ENCODE measurements around the gene RNF31. TPM values are rescaled to one million over a fixed set of nuclear protein-coding genes. Genes with fewer than 3 reads are reported as not detected.

The RNF31 gene
- total and polyA plus RNA-seq, 2 of the 13 experiments (the other 11 are each of a cell fraction or from before 2014, with no cell fraction given): 48.2 to 86.8 TPM

DNA sequence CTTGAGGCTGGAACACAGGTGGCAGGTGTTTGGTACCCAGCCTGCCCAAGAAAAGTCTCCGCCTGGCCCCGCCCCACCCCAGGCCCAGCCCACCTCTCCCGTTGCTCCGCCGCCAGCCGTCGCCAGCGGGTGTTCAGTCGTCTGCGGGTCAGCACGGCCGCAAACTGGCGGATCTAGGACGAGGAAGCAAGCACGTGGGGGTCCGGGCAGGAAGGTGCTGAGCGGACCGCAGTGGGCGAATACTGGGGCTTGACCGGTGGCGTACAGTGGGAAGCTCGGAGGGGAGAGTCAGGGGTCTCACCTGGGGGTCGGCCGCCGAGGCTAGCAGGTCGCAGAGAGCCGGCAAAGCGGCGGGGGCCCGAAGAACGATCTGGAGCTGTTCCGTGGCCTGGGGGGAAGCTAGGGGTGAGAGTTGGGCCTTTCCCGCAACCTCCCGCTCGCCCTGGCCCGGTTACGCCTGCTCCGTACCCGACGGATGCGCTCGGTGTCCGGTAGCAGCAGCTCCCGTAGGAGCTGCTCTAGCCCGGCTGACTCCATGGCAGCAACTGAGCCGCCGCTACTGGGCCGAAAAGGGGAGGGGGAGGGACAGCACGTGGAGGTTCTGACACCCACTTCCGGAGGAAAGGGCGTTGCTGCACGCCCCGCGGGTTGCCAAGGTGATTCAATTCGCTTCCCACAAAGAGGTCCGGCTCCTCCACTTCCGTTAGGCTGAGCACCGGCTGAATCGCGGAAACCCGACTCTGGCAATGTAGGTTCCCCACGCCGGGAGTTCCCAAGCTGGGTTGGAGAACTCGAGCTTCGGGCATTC is 41.2 kb downstream of the RNF31 start, which contains the start of gene IPO4 (continued):
- TF ChIP-seq ZNF20 (CRISPR knock-in tag; IDR thresholded peaks at IDR 0.05) (peak; percentile 98), ZNF121 (CRISPR knock-in tag; IDR thresholded peaks at IDR 0.05) (no peak), ZNF607 (CRISPR knock-in tag; IDR thresholded peaks at IDR 0.05; ENCODE audit: borderline replicate concordance) (peak; percentile 91), SYNCRIP (IDR thresholded peaks at IDR 0.05; ENCODE audit: insufficient read depth, low read depth, low read length) (no peak), STAT5B (CRISPR knock-in tag; IDR thresholded peaks at IDR 0.05) (peak; percentile 93; the same call in 1 of the 2 replicates), ZNF343 (CRISPR knock-in tag; IDR thresholded peaks at IDR 0.05) (peak; percentile 95), KMT2B (CRISPR knock-in tag; IDR thresholded peaks at IDR 0.05) (peak; percentile 99), ZNF17 (CRISPR knock-in tag; IDR thresholded peaks at IDR 0.05) (no peak), SRF (IDR thresholded peaks at IDR 0.05; ENCODE audit: low read depth, low read length) (peak; percentile 93), GABPA (IDR thresholded peaks at IDR 0.05; ENCODE audit: low read depth, low read length) (no peak), GABPA (CRISPR knock-in tag; IDR thresholded peaks at IDR 0.05; ENCODE audit: low read depth) (no peak), NR1H2 (CRISPR knock-in tag; IDR thresholded peaks at IDR 0.05; ENCODE audit: borderline replicate concordance, low read depth) (peak; percentile 74; the same call in 1 of the 2 replicates), ZNF451 (CRISPR knock-in tag; IDR thresholded peaks at IDR 0.05) (peak; percentile 91), TEAD3 (CRISPR knock-in tag; optimal IDR thresholded peaks at IDR 0.05; ENCODE audit: borderline replicate concordance) (peak; percentile 72), IRF2 (CRISPR knock-in tag; IDR thresholded peaks at IDR 0.05) (peak; percentile 100), ZSCAN29 (CRISPR knock-in tag; conservative IDR thresholded peaks at IDR 0.05) (0 out of 2 replicates have a peak, but pooled peaks have one; percentile 86), ZNF251 (CRISPR knock-in tag; IDR thresholded peaks at IDR 0.05) (peak; percentile 96), U2AF2 (IDR thresholded peaks at IDR 0.05; ENCODE audit: low read depth, low read length) (peak; percentile 98)
- TF ChIP-seq, protein P1, sequence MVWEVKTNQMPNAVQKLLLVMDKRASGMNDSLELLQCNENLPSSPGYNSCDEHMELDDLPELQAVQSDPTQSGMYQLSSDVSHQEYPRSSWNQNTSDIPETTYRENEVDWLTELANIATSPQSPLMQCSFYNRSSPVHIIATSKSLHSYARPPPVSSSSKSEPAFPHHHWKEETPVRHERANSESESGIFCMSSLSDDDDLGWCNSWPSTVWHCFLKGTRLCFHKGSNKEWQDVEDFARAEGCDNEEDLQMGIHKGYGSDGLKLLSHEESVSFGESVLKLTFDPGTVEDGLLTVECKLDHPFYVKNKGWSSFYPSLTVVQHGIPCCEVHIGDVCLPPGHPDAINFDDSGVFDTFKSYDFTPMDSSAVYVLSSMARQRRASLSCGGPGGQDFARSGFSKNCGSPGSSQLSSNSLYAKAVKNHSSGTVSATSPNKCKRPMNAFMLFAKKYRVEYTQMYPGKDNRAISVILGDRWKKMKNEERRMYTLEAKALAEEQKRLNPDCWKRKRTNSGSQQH (CRISPR knock-in tag; IDR thresholded peaks at IDR 0.05; ENCODE audit: low read depth): peak; percentile 98
- TF ChIP-seq, protein P2, sequence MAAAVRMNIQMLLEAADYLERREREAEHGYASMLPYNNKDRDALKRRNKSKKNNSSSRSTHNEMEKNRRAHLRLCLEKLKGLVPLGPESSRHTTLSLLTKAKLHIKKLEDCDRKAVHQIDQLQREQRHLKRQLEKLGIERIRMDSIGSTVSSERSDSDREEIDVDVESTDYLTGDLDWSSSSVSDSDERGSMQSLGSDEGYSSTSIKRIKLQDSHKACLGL (CRISPR knock-in tag; IDR thresholded peaks at IDR 0.05): peak; percentile 100
- TF ChIP-seq, protein P3, sequence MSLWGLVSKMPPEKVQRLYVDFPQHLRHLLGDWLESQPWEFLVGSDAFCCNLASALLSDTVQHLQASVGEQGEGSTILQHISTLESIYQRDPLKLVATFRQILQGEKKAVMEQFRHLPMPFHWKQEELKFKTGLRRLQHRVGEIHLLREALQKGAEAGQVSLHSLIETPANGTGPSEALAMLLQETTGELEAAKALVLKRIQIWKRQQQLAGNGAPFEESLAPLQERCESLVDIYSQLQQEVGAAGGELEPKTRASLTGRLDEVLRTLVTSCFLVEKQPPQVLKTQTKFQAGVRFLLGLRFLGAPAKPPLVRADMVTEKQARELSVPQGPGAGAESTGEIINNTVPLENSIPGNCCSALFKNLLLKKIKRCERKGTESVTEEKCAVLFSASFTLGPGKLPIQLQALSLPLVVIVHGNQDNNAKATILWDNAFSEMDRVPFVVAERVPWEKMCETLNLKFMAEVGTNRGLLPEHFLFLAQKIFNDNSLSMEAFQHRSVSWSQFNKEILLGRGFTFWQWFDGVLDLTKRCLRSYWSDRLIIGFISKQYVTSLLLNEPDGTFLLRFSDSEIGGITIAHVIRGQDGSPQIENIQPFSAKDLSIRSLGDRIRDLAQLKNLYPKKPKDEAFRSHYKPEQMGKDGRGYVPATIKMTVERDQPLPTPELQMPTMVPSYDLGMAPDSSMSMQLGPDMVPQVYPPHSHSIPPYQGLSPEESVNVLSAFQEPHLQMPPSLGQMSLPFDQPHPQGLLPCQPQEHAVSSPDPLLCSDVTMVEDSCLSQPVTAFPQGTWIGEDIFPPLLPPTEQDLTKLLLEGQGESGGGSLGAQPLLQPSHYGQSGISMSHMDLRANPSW (CRISPR knock-in tag; IDR thresholded peaks at IDR 0.05; ENCODE audit: borderline replicate concordance): peak; percentile 100; the same call in 1 of the 2 replicates
- TF ChIP-seq, protein P4, sequence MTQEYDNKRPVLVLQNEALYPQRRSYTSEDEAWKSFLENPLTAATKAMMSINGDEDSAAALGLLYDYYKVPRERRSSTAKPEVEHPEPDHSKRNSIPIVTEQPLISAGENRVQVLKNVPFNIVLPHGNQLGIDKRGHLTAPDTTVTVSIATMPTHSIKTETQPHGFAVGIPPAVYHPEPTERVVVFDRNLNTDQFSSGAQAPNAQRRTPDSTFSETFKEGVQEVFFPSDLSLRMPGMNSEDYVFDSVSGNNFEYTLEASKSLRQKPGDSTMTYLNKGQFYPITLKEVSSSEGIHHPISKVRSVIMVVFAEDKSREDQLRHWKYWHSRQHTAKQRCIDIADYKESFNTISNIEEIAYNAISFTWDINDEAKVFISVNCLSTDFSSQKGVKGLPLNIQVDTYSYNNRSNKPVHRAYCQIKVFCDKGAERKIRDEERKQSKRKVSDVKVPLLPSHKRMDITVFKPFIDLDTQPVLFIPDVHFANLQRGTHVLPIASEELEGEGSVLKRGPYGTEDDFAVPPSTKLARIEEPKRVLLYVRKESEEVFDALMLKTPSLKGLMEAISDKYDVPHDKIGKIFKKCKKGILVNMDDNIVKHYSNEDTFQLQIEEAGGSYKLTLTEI (CRISPR knock-in tag; conservative IDR thresholded peaks at IDR 0.05): no peak
- TF ChIP-seq, protein P5, sequence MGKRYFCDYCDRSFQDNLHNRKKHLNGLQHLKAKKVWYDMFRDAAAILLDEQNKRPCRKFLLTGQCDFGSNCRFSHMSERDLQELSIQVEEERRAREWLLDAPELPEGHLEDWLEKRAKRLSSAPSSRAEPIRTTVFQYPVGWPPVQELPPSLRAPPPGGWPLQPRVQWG (CRISPR knock-in tag; IDR thresholded peaks at IDR 0.05; ENCODE audit: borderline replicate concordance, low read depth): no peak

Data from HepG2 (cell line).